Measurements from ENCODE around the gene TRIM62.

The TRIM62 gene

DNA sequence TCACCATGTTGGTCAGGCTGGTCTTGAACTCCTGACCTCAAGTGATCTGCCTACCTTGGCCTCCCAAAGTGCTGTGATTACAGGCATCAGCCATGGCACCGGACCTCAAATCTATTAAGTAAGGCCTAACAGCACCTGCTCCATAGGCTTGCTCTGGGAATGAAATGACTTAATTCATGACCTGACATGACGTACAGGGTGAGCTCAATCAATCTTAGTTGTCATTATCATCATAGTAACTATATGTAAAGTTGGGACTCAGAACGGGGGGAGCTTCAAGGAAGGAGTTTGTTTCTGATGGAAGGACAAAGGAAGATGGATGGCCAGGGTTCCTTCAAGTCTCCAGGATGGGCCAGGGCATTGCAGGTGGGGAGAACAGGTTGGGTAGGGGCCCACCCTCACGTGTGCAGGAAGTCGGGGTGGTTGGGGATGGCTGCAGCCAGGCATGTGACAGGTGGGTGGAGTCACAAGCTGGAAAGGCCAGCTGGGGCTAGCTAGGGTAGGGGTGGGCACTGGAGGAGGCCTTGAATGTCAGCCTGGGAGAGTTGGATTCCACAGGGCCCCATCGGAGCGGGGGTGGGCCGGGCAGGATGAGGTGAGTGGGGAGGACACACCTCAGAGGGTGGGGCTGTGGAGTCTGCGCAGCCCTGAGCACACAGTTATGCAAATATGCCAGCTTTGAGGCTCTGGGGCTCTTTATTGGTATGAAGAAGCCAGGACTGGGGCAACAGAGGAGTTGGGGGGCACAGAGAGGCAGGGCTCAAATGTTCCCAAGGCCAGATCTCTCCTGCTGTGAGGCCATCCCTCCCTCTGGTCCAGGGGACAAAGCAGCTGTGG is 9.6 kb downstream of the TRIM62 start:
- no peak for DNase-seq (ENCODE audit: low spot score)
- TF ChIP-seq, protein P1, sequence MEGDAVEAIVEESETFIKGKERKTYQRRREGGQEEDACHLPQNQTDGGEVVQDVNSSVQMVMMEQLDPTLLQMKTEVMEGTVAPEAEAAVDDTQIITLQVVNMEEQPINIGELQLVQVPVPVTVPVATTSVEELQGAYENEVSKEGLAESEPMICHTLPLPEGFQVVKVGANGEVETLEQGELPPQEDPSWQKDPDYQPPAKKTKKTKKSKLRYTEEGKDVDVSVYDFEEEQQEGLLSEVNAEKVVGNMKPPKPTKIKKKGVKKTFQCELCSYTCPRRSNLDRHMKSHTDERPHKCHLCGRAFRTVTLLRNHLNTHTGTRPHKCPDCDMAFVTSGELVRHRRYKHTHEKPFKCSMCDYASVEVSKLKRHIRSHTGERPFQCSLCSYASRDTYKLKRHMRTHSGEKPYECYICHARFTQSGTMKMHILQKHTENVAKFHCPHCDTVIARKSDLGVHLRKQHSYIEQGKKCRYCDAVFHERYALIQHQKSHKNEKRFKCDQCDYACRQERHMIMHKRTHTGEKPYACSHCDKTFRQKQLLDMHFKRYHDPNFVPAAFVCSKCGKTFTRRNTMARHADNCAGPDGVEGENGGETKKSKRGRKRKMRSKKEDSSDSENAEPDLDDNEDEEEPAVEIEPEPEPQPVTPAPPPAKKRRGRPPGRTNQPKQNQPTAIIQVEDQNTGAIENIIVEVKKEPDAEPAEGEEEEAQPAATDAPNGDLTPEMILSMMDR (IDR thresholded peaks at IDR 0.05; ENCODE audit: extremely low read depth, missing control alignments): no peak

DNA sequence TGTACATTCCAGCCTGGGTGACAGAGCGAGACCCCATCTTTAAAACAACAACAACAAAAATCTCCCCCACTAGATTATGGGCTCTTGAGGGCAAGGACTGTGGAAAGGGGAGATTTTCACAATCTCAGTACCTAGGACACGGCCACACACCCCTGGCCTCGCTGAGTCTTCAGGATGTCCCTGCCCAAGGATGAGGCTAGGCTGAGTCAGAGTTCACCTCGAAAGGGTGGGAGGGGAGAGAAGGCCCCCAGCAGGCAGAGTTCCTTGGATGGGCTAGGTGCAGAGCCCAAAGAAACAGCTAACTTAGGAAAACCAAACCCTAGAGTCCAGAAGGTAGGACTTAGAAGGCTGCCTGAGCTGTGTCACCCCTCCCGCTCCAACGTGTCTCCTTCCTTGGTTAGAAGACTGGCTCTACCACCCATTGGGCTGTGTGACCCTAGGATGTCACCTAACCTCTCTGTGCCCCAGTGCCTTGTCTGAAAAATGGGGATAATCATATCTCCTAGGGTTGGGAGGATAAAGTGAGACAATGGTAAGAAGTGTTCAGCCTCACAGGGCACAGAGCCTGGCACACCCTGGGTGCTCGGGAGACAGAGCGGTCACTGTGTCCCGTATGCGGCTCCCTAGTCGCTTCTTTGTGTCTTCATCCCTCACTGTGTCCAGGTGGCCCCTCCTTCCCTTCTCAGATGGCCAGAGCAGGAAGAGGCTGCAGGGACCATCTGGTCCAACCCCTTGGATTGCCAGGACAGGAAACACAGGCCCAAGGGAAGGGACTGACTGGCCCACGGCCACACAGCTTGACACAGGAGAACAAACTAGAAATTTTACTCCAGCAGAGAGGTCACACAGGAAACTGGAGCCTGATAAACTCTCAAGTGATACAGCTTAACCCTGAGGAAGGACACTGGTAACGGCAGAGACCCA is 11.2 kb downstream of the TRIM62 start:
- TF ChIP-seq, protein P1 (IDR thresholded peaks at IDR 0.05; ENCODE audit: extremely low read depth, missing control alignments): no peak
- no peak for DNase-seq (ENCODE audit: low spot score)

DNA sequence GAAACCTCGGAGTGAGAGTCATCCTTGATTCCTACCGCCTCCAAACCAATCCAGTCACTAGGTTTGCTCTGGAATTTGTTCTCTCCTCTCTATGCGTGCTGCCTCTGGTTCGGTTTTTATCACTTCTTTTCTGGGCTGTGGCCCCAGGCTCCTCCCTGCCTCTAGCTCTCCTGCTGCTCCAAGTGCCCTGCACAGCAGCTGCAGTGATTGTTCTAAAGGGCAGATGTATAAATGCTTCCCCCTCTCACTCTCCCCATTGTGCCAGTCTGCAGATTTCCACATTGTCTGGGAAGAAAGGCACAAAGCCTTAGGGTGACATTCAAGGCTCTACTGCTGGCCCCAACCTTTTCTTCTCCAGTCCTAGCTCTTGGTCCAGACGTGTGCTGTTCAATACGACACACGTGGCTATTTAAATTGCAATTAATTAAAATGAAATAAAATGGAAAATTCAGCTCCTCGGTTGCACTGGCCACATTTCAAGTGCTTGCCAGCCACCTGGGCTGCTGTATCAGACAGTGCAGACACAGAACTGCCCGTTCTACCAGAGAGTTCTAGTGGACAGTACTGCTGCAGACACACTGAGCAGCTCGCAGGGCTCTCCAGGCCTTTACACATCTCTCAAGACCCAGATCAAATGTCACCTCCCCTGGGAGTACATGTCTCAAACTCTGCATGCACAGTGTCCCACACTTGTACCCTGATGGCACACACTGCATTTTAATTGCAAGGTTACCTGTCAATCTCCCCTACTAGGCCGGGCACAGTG is 12.4 kb downstream of the TRIM62 start:
- TF ChIP-seq, protein P1 (IDR thresholded peaks at IDR 0.05; ENCODE audit: extremely low read depth, missing control alignments): no peak
- no peak for DNase-seq (ENCODE audit: low spot score)

DNA sequence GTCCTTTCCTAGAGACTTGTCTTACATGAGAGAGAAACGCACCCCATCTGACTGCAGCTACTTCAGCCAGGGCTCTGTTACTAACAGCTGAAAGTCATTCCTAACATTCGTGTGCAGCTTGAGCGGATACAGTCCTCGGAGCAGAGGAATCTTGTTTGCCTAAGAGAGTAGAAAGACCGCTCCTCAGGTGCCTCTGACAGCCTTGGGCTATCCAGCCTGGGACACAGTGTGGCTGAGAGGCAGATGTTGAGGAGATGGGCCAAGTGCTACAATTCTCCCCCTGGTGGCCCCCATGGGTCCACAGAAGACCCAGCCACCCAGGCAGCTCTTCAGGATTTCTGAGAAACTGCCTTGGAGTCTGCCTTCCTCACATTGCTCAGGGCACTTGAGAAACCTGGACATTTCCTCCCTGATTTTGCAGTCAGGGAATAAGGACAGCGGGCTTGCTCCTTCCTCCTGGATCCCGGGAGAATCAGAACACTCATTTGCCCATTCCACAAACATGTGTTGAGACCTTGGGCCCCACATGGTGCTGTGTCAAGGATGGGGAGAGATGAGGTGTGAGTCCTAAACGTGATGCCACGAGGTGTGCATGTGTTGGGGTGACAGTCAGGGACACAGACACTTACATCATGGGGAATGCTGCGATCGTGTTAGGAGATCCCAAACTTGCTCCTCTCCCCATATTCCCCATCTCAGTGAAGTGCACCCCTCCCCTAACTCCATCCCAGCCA is 13.1 kb downstream of the TRIM62 start:
- TF ChIP-seq, protein P1 (IDR thresholded peaks at IDR 0.05; ENCODE audit: extremely low read depth, missing control alignments): no peak
- no peak for DNase-seq (ENCODE audit: low spot score)

DNA sequence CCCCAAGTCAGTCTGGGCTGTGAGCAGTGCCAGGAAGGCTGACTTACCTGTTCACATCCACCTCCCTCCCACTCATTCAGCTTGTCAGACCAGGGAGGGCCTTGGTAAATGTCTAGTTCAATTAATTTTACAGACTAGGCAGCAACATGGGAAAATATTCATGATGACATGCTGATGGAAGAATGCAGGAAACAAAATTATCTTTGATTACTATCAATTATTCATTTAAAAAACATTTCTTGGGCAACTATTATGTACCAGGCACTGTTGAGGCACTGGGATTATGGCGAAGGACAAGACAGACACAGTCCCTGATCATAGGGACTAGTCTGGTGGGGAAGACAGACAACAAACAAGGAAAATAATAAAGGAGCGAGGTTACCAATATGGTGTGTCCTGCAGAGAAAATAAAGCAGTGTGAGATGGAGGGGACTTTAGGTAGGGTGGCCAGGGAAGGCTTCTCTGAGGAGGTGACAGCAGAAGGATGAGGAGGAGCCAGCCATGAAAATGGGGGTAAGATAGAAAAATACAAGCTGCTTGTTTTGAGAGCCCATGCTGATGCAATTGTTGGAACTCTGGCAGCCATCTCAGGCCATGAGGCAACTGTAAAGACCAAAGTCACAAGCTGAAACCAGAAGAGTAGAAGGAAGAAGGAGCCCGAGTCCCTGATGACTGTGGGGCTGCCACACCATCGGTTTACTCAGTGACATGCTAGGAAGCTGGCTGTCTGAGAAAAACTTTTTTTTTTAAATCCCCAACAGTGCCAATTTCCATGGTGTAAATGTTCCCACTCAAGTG is 14.0 kb downstream of the TRIM62 start:
- TF ChIP-seq, protein P1 (IDR thresholded peaks at IDR 0.05; ENCODE audit: extremely low read depth, missing control alignments): no peak
- DNase-seq (ENCODE audit: low spot score): no peak

DNA sequence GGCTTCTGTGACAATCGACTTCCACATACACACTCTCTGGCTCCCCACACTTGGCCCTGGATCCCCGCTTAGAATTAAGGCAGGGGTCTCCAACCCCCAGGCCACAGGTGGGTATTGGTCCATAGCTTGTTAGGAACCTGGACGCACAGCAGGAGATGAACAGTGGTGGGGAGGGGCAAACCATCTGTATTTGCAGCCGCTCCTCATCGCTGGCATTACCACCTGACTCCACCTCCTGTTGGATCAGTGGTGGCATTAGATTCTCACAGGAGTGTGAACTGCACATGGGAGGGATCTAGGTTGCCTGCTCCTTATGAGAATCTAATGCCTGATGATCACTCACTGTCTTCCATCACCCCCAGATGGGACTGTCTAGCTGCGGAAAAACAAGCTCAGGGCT is 16.0 kb downstream of the TRIM62 start:
- TF ChIP-seq, protein P1 (IDR thresholded peaks at IDR 0.05; ENCODE audit: extremely low read depth, missing control alignments): no peak
- DNase-seq (ENCODE audit: low spot score): no peak
